Spleen (tissue), 11 donors: Measurements from ENCODE around the gene RNF44. TPM values are rescaled to one million over a fixed set of nuclear protein-coding genes. Genes with fewer than 3 reads are reported as not detected.

ENCODE experiments used
- DNase-seq: peaks from one replicate; pipeline ENCODE4 v3.0.0-alpha.2; 2020
- H3K27ac ChIP-seq, 8 donors: fragments of 200-600 bp; sonication (generic) in 7 of 8; 1 replicate in 4 of 8; 2 replicates in 4 of 8; pipeline versions ENCODE4 v1.5.0 to v1.8.0; 2016 to 2021; ENCODE audit warnings: inconsistent platforms in 4 of 8, mild to moderate bottlenecking in 4 of 8, moderate library complexity in 1 of 8
- H3K27me3 ChIP-seq, 7 donors: fragments of 200-600 bp; sonication (generic) in 6 of 7; replicated peaks in 1 of 7; 1 replicate in 4 of 7; 2 replicates in 3 of 7; pipeline versions ENCODE4 v1.5.0 to v1.8.0; 2016 to 2021; ENCODE audit warnings: inconsistent platforms in 3 of 7, mild to moderate bottlenecking in 1 of 7
- H3K36me3 ChIP-seq, 6 donors: fragments of 200-600 bp; sonication (generic) in 5 of 6; 1 replicate in 4 of 6; 2 replicates in 2 of 6; pipeline versions ENCODE4 v1.5.0 to v1.8.0; 2016 to 2021; ENCODE audit warnings: inconsistent platforms in 2 of 6
- H3K4me1 ChIP-seq, 6 donors: fragments of 200-600 bp; sonication (generic) in 5 of 6; 1 replicate in 3 of 6; 2 replicates in 3 of 6; pipeline versions ENCODE4 v1.5.0 to v1.8.0; 2016 to 2021; ENCODE audit warnings: inconsistent platforms in 3 of 6
- H3K4me3 ChIP-seq, 8 donors: fragments of 200-600 bp; sonication (generic) in 7 of 8; 1 replicate in 4 of 8; 2 replicates in 4 of 8; pipeline versions ENCODE4 v1.5.0 to v1.8.0; 2016 to 2021; ENCODE audit warnings: inconsistent platforms in 4 of 8, mild to moderate bottlenecking in 4 of 8, moderate library complexity in 2 of 8
- H3K9me3 ChIP-seq, 8 donors: fragments of 200-600 bp; sonication (generic) in 7 of 8; 1 replicate in 4 of 8; 2 replicates in 4 of 8; pipeline versions ENCODE4 v1.5.0 to v1.8.0; 2016 to 2021; ENCODE audit warnings: inconsistent platforms in 4 of 8
- CTCF ChIP-seq, 11 experiments: fragments of 200-600 bp in 7 of 11; fragments of 450-650 bp in 4 of 11; sonication (generic) in 4 of 11; IDR thresholded peaks in 8 of 11; conservative IDR thresholded peaks in 3 of 11; 1 replicate in 7 of 11; 2 replicates in 4 of 11; pipeline versions ENCODE4 v1.4.0 to v1.8.0; 2016 to 2021; ENCODE audit warnings: antibody characterized with exemption in 11 of 11, inconsistent platforms in 4 of 11, mild to moderate bottlenecking in 1 of 11
- POLR2A ChIP-seq, 3 donors: fragments of 450-650 bp; IDR thresholded peaks; one replicate each; pipeline ENCODE4 v1.5.1; 2017; ENCODE audit warnings: antibody characterized with exemption in 3 of 3, mild to moderate bottlenecking in 1 of 3
- POLR2AphosphoS5 ChIP-seq, 3 donors: sonication (generic); formaldehyde crosslinking; IDR thresholded peaks; one replicate each; pipeline ENCODE4 v1.5.1; 2017; ENCODE audit warnings: antibody characterized with exemption in 3 of 3
- WGBS, 5 donors: extraction: QIAGEN DNeasy Blood & Tissue Kit in 3 of 5; methylation state at CpG; one replicate each; pipeline versions ENCODE4 v1.1.5 to v1.1.7; 2013 to 2018; 5-methylcytosine and 5-hydroxymethylcytosine counted together
- intact Hi-C: fragments of 100-400 bp; cut with DNase I; formaldehyde crosslinking; loops from one replicate; pipeline ENCODE4 v1.15.0; 2023; ENCODE audit warnings: low total_unique reads
- polyA plus RNA-seq, 3 donors: library from polyadenylated mRNA; stranded (reverse); fragments of 200-250 nt; gene quantifications; one replicate each; pipeline ENCODE4 v1.2.1, GENCODE V29; 2013
- total RNA-seq, 7 donors: library from RNA; depleted of rRNA in 3 of 7; stranded (reverse); fragments of >200 nt in 3 of 7; fragmentation: NEBNext Ultra II Directional in 4 of 7; extraction: Animal tissue kit (Norgen Biotek cat#: 25700) in 4 of 7; gene quantifications; one replicate each; pipeline versions ENCODE4 v1.1.0 to v1.2.1, GENCODE V29; 2016 to 2021
- donor health status: healthy with polysubstance abuse.
- donor health status: DM: no; HTN: no; CAD: no; lungs with moderate emphysema.
- donor health status: DM: no; HTN: no; CAD: no.
- donor health status: Bipolar disorder and iron deficiency.
- donor health status: healthy.
- donor health status: DM: no; HTN: no; CAD: no.
- donor health status: DM: yes; HTN: yes; CAD: no.

The RNF44 gene
- total and polyA plus RNA-seq, 10 donors, result 28.0 to 143 (median 103) TPM

GRCh38 chr5:176568657-176569056 lies 31.5 kb upstream of the RNF44 start:
- Histone ChIP-seq H3K4me3 (no peak overlapping the region), H3K4me1 (peaks cover 0 to under 1% (median 0%) of the 10 kb centered on the region in 6 donors), H3K27me3 (peaks cover 0 to 40% (median 4%) of the 10 kb centered on the region in 7 donors), H3K27ac (no peak overlapping the region), H3K9me3 (no peaks in the 10 kb centered on the region), H3K36me3 (no peaks in the 10 kb centered on the region)
- WGBS, 5 donors, result 76 to 84% (median 81%) methylated on average over 4 to 18 of the region's 18 CpGs
- no peak for DNase-seq
- TF ChIP-seq CTCF (IDR thresholded peaks at IDR 0.05 in 8 of 11, conservative IDR thresholded peaks at IDR 0.05 in 3 of 11) (no peak), POLR2A (IDR thresholded peaks at IDR 0.05) (no peak), POLR2AphosphoS5 (IDR thresholded peaks at IDR 0.05) (no peak)
- intact Hi-C loops, result no loop called here

- H3K27me3 ChIP-seq, result peaks cover 0 to 58% (median 4%) of the 10 kb centered on the region in 7 donors
- H3K9me3 ChIP-seq, result no peaks in the 10 kb centered on the region
- no peaks in the 10 kb centered on the region for H3K36me3 ChIP-seq
- no peak for DNase-seq
- intact Hi-C loops, result no loop called here
- WGBS, 5 donors, result 64 to 78% (median 67%) methylated on average over 6 of the region's 6 CpGs
- H3K4me1 ChIP-seq, result peaks cover 0 to under 1% (median 0%) of the 10 kb centered on the region in 6 donors
- no peak overlapping the region for H3K27ac ChIP-seq
- H3K4me3 ChIP-seq, result no peak overlapping the region
- TF ChIP-seq CTCF (IDR thresholded peaks at IDR 0.05 in 8 of 11, conservative IDR thresholded peaks at IDR 0.05 in 3 of 11) (no peak), POLR2A (IDR thresholded peaks at IDR 0.05) (no peak), POLR2AphosphoS5 (IDR thresholded peaks at IDR 0.05) (no peak)
These were observed 28.6 kb upstream of the RNF44 start for GRCh38 chr5:176565760-176566288.

DNA sequence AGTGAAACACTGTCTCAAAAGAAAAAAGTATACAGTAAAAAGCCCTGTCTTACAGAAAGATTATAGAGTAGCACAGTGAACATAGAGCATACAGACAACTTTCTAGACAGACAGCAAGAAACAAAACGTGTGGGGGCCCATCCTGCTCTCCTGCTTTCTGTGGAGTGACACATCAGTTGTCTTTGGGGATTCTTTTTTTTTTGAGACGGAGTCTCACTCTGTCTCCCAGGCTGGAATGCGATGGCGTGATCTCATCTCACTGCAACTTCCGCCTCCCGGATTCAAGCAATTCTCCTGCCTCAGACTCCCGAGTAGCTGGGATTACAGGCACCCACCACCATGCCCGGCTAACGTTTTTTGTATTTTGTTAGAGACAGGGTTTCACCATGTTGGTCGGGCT lies 26.8 kb upstream of the RNF44 start:
- intact Hi-C loops, result no loop called here
- 82 to 94% (median 90%) methylated on average over 10 of the region's 10 CpGs for WGBS, 5 donors
- H3K4me1 ChIP-seq, result peaks cover 0 to 12% (median 0%) of the 10 kb centered on the region in 6 donors
- TF ChIP-seq POLR2AphosphoS5 (IDR thresholded peaks at IDR 0.05) (no peak), POLR2A (IDR thresholded peaks at IDR 0.05) (no peak)
- H3K36me3 ChIP-seq, result no peaks in the 10 kb centered on the region
- no peak for DNase-seq
- H3K9me3 ChIP-seq, result no peaks in the 10 kb centered on the region
- peaks cover 0 to 42% (median 4%) of the 10 kb centered on the region in 7 donors for H3K27me3 ChIP-seq
- no peak overlapping the region for H3K4me3 ChIP-seq
- H3K27ac ChIP-seq, result no peak overlapping the region

DNA sequence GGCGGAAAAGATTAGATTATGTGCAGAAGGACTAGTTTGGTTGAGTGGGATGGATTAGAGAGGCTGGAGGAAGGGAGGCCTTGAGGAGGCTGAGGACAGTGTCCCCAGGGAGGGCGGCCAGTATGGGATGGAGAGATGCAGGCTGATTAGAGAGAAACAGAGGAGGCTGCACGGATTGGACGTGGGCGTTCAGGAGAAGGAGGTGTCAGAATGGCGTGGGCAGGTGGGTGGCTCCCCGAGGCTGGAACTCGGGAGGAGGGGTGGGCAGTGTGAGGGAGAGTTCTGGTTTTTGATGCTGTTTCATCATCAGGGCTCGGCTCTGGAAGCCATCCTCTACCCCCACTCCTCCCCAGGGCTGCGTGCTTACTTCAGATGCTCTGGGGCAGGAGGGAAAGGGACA lies 25.0 kb upstream of the RNF44 start:
- H3K27ac ChIP-seq, result no peak overlapping the region
- no peaks in the 10 kb centered on the region for H3K9me3 ChIP-seq
- no peak overlapping the region for H3K4me3 ChIP-seq
- intact Hi-C loops, result no loop called here
- TF ChIP-seq CTCF (IDR thresholded peaks at IDR 0.05 in 8 of 11, conservative IDR thresholded peaks at IDR 0.05 in 3 of 11) (no peak), POLR2A (IDR thresholded peaks at IDR 0.05) (no peak), POLR2AphosphoS5 (IDR thresholded peaks at IDR 0.05) (no peak)
- no peaks in the 10 kb centered on the region for H3K36me3 ChIP-seq
- 54 to 66% (median 61%) methylated on average over 10 of the region's 10 CpGs for WGBS, 5 donors
- H3K27me3 ChIP-seq, result peaks cover 0 to 27% (median 0%) of the 10 kb centered on the region in 7 donors
- no peak for DNase-seq
- peaks cover 0 to 12% (median 0%) of the 10 kb centered on the region in 6 donors for H3K4me1 ChIP-seq
